HG02623 (cell line): ENCODE results near the gene ARHGEF1.

Experiments used
- ATAC-seq: cut with Tn5 transposase; IDR thresholded peaks from one replicate; pipeline ENCODE4 v1.9.1; 2021; ENCODE audit warnings: moderate library complexity; ENCODE audit not compliant: unreplicated experiment

The ARHGEF1 gene

GRCh38 chr19:41917676-41918075 lies 34.7 kb downstream of the ARHGEF1 start:
- ATAC-seq = no peak

- ATAC-seq = no peak
These were observed 35.1 kb downstream of the ARHGEF1 start for GRCh38 chr19:41918095-41918494.

GRCh38 chr19:41918653-41919244 lies 35.8 kb downstream of the ARHGEF1 start:
- ATAC-seq = no peak

GRCh38 chr19:41919948-41920712 lies 37.1 kb downstream of the ARHGEF1 start:
- ATAC-seq = no peak

- ATAC-seq = no peak
These were observed 38.0 kb downstream of the ARHGEF1 start for GRCh38 chr19:41920882-41921576.

- no peak for ATAC-seq
These were observed 38.9 kb downstream of the ARHGEF1 start for GRCh38 chr19:41921577-41922576.

GRCh38 chr19:41922585-41922984 lies 39.6 kb downstream of the ARHGEF1 start:
- ATAC-seq = no peak

GRCh38 chr19:41923045-41923788 lies 40.2 kb downstream of the ARHGEF1 start:
- ATAC-seq = no peak

- ATAC-seq = no peak
These were observed 41.5 kb downstream of the ARHGEF1 start for GRCh38 chr19:41924151-41925145.

- ATAC-seq = no peak
These were observed 42.4 kb downstream of the ARHGEF1 start for GRCh38 chr19:41925208-41926003.

- ATAC-seq = no peak
These were observed 43.2 kb downstream of the ARHGEF1 start for GRCh38 chr19:41926028-41926762.

- ATAC-seq = no peak
These were observed 43.9 kb downstream of the ARHGEF1 start for GRCh38 chr19:41926763-41927496.

- ATAC-seq = no peak
These were observed 44.7 kb downstream of the ARHGEF1 start for GRCh38 chr19:41927497-41928192.

- no peak for ATAC-seq
These were observed 45.3 kb downstream of the ARHGEF1 start, which contains the start of gene ERFL for GRCh38 chr19:41928221-41928683. ERFL (minus strand) TSS chr19:41928449; CDS start chr19:41912919, 15,530 bp downstream.

- no peak for ATAC-seq
These were observed 46.0 kb downstream of the ARHGEF1 start for GRCh38 chr19:41928754-41929535.
